Skeletal muscle cell (primary cell): Measurements from ENCODE around the gene PF4V1.
A peak's percentile ranks its signal among the peaks of the same experiment; 100 is the strongest.

Experiments
- DNase-seq: peaks from one replicate; pipeline ENCODE4 v3.0.0-alpha.2; 2010; ENCODE audit warnings: low read depth
- H3K4me3 ChIP-seq: 2 replicates; pipeline ENCODE4 v1.5.1; 2011; ENCODE audit warnings: low read depth, mild to moderate bottlenecking, control low read depth, low read length, moderate library complexity

PF4V1 gene

DNA sequence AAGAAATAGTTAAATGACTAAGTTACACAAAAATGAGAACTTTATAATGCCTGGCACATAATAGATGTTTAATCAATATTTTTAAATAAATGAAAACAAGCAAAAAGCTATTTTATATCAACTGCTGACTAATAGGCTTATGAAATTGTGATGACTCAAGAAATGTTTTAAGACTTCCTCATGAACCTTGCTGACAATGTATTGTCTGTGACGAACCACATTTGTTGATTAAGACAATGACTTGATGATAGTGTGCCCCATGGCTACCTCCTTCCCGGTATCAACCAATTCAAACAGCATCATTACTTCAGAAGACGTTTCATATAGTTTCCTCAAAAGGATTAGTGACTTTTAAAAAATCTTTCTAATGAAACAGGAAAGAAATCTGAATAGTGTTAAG, 8.8 kb upstream of the PF4V1 start:
- peak; percentile 66 for DNase-seq

DNA sequence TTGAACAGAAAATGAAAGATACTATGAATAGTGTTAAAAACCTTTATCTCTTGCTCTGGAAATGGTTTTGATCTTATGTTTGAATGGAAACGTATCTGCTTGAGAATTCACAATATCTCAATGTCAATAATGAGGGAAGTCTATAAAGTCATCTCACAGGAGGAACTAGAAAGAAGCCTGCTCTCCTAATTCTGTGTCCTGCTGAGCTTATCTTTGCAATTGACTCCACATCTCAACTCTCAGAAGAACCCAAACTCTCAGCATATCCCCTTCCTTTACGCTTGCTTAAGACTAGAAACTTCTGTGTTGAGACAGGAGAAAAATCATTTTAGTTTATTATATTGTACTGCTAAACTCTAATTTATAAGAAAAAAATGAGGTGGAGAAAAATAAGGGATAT, 8.3 kb upstream of the PF4V1 start:
- H3K4me3 ChIP-seq: no peak overlapping the region
- DNase-seq: no peak

More for the DNA sequence above, 8.8 kb upstream of the PF4V1 start:
- no peak overlapping the region for H3K4me3 ChIP-seq

DNA sequence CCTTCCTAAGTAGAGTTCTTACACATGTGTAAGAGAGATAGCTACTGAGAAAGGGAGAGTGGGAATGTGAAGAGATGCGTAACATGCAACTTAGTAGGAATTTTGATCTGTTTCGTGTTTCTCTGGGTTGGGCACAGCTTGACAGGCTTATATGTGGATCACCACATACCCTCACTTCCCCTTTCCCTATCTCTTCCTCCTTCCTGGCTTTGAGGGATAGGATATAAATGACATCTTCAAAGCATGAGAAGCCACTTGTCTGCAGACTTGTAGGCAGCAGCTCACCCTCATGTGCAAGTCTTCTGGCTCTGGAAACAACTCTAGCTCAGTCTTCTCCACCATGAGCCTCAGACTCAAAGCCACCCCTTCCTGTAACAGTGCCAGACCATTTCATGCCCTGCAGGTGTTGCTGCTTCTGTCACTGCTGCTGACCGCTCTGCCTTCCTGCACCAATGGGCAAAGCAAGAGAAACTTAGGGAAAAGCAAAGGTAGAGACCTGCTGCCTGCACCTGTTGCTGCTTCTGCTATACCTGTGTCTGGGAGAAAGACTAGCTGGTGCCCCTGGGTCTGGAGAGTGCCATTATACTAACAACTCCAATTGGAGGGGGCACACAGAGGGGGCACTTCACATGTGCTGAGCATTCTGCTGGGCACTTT, 5.4 kb upstream of the PF4V1 start:
- no peak for DNase-seq
- H3K4me3 ChIP-seq: no peak overlapping the region

DNA sequence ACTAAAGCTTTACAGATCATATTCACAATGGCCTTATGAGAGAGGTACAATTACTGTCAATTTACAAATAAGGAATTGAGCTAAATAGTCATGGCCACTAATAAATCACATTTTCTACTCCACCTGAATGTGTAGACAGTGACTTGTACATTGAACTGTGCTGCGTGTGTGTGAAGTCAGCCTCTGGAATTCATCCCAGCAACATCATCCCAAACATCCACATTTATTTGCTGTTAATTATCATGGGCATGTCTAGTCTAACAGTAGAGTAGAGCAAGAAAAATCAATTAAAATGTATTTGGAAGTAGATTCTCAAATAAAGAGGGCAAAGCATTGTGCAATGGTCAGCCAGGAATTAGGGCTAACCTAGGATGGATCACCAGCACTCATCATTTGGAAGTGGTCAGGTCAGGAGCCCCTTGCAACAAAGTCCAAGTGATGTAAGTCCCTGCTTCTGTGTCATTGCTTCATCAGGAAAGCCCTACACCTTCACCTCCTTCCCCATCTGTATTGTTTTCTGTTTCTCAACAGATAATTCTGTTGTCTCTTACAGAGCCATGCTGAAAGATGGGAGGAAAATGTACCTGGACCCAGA, 4.8 kb upstream of the PF4V1 start:
- DNase-seq: no peak
- no peak overlapping the region for H3K4me3 ChIP-seq

DNA sequence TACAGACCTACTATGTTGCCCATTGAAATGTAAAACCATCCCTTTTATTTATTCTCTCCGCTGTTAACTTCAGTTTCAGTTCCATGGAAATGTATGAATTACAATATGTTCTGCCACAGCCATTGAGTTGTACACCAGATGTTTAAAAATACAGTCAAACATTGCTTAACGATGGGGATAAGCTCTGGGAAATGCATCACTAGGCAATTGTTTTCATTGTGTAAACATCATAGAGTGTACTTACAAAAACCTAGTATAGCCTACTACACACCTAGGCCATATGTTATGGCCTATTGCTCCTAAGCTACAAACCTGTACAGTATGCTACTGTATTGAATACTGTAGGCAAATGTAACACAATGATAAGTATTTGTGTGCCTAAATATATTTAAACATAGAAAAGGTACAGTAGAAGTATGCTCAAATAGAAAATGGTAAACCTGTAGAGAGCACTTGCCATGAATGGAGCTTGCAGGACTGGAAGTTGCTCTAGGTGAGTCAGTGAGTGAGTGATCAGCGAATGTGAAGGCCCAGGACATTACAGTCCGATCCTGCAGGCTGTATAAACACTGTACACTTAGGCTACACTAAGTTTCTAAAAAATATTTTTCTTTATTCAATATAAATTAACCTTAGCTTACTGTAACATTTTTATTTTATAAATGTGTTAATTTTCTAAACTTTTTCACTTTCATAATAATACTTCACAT, 2.7 kb upstream of the PF4V1 start:
- H3K4me3 ChIP-seq: no peak overlapping the region
- no peak for DNase-seq

DNA sequence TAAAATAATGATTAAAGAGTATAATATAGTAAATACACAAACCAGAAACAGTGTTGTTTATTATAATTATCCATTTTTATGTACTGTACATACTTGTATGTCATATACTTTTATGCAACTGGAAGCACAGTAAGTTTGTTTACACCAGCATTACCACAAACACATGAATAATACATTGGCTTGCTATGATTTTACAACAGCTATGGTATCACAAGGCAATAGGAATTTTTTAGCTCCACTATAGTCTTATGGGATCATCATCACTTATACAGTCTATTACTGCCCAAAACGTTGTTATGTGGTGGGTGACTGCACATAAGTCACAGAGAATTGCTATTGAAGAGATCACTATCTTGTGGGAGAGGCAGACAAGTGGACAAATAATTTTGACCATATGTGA, 1.8 kb upstream of the PF4V1 start:
- H3K4me3 ChIP-seq: no peak overlapping the region
- DNase-seq: no peak

DNA sequence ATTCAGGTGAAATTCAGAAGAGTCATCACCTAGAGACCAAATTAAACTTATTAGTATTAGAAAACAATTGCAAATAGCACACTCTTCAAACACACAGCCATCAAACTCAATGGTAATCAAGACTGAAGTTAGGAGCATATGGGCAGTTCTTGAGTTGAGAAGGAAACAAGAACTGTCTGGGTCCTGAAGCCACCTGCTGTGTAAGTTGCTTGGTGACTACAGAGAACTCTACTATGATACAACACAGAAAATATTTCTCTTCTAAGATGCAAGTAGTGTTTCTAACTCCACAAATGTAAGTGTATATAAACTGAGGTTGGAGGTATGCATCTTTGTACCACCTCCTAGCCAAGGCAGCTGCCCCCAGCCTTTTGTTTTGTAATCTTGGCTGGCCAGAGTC, 325 bp upstream of the PF4V1 start:
- no peak overlapping the region for H3K4me3 ChIP-seq
- DNase-seq: no peak

DNA sequence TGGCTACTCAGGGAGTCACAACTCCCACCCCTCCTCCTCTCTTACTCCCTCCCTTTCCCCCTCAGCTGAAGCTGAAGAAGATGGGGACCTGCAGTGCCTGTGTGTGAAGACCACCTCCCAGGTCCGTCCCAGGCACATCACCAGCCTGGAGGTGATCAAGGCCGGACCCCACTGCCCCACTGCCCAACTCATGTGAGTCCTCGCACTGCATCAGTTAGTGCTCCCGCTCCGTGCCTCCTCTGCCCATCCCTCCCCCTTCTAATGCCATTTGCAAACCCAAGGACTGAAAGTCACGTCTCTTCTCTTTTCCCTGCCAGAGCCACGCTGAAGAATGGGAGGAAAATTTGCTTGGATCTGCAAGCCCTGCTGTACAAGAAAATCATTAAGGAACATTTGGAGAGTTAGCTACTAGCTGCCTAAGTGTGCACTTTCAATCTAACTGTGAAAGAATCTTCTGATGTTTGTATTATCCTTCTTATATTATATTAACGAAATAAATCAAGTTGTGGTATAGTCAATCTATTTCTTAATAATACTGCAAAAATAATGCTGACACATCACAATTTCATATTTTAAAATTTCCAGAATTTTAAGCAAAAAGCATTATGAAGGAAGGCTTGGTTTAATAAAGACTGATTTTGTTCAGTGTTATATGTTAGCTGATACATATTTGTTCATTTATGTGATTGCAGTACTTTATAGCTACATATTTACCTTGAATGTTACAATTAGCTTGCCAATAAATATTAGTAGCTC, 800 bp downstream of the PF4V1 start:
- H3K4me3 ChIP-seq: no peak overlapping the region

DNA sequence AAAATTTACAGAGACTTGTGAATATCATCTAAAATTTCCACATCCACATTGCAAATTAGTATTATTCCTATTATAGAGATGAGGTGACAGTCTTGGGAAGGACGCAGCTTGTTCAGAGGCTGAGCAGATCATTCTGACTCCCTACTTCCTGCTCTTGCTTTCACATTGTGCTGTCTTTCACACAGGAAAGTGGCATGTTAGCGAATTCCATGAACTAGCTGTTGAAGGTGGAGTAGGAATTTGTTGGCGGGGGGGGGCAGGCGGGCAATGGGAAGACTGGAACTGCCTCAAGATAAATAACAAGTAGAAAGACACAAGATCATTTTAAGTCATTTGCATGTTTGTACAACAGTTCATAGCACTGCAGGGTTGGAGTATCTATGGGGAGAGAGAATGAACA, 2.3 kb downstream of the PF4V1 start:
- no peak overlapping the region for H3K4me3 ChIP-seq
- DNase-seq: no peak

More for the DNA sequence above, 800 bp downstream of the PF4V1 start:
- no peak for DNase-seq

DNA sequence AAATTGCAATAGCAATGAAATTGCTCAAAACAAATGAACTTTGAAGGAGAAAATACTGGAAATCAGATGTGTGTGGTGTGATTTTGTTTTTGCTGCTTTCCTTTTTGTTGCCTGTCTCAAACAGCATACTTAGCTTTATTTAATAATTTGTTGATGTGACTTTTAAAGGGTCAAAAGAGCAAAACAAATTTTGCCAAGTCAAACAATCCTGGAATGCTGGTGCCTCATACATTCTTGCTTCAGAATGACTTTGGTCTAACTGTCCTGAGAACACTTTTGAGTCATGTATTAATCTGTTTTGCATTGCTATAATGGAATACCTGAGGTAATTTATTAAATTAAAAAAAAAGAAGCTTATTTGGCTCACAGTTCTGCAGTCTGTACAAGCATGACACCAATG, 3.4 kb downstream of the PF4V1 start:
- no peak overlapping the region for H3K4me3 ChIP-seq
- DNase-seq: peak; percentile 73

DNA sequence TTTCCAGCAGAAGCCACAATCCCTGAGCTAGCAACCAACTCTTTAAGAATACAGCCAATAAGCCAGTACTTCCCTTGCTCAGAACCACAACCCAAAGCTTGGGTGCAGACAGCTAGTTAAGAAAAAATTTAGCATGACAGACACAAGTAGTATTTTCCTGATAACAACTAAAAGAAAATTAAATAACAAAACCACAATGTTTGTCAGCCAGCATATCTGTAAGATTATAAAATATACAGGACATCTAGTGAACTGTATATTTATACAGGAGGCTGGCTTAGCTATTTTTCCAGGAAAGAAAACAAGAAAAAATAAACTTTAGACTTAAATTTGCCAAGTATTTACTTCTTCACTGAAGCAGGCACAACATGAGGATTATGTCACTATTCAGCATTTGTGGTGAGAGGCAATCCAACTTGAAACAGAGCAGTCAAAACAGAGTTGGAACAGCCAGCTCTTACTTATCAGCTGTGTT, 6.6 kb downstream of the PF4V1 start:
- H3K4me3 ChIP-seq: no peak overlapping the region
- no peak for DNase-seq

DNA sequence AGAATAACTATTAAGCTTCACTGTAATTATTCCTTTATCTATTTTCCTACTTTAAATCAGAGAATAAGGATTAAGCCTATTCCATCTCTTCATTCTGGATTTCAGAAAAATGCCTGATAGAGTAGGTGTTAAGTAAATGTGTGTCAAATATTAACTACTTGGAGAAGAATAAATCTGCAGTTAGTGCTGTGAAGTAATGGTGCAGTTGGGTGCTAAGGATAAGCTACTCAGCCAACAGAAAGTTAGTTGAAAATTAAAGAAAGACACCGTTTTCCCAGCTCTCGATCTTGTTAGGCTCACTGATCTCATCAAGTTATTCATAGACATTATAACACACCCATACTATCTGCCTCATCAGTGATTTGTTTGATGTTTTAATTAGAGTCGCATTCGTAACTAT, 7.1 kb downstream of the PF4V1 start:
- no peak overlapping the region for H3K4me3 ChIP-seq
- no peak for DNase-seq

DNA sequence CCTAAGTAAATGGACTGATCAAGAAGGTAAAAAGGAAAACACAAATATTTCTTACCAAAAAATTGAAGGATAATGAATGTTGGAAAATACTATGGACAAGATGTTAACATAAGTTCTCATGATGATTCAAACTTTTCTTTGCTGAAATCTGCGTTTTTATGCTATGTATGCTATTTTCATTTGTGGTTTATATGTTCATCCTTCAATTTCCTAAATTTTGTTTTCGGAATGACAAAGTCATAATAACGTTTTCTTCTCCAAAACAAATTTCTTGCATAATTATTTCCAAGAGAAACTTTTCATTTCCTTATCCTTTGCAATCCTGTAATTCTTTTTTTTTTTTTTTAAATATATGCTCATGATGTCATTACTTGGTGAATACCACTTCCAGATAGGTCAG, 7.8 kb downstream of the PF4V1 start:
- H3K4me3 ChIP-seq: no peak overlapping the region
- DNase-seq: no peak

DNA sequence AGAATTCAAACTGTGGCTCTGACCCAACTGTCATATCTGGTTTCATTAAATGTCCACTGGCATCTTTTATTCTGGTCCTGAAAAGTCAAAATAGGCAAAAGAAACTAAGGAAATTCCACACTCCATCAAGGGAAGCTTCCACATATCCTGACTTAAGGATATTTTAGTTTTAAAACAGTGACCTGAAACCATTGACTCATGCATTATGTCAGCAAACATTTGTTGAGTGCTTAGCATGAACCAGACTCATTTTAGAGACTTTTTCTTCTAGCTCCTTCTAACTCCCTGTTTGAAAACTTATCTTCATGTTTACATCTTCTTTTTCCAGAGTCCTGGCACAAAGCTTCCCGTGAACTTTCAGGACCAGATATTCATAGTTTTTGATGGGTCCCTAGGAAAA, 9.2 kb downstream of the PF4V1 start:
- no peak overlapping the region for H3K4me3 ChIP-seq
- no peak for DNase-seq

DNA sequence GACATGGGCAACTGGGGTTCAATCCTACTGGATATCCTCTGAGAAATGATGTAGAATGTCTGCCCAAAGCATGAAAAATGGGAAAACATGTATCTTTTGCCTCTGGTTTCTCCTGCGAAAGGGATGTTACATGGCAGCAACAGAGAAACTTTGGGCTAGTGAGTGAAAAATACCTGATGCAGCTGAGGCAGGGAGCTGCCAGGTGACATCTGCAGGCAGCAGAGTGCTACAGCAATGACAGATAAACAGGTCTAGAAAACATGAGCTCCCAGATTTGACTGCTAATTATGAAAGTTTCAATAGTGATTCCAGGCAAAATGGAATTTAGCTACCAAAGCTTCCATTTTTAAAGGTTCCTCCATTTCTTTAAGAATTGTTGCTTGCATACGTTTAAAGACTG, 11.3 kb downstream of the PF4V1 start:
- H3K4me3 ChIP-seq: no peak overlapping the region
- DNase-seq: no peak

DNA sequence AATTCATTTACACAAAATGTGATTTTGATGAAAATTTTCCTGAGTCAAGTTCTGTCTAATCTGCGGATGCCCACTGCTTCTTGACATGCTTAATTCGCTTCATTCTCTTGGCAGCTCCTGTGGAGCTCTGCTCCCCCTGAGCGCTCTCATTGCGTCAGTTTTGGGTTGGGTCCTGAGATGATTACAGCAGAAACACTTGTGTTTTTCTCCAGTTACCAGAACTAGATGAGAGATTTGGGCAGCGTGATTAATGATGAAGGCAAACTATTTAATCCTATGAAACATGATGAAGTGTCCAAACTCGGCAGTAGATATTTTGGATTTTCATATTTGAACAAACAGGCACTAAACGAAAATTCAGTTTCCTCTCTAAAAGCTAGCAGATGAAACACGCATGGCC, 11.9 kb downstream of the PF4V1 start:
- DNase-seq: no peak
- H3K4me3 ChIP-seq: no peak overlapping the region

DNA sequence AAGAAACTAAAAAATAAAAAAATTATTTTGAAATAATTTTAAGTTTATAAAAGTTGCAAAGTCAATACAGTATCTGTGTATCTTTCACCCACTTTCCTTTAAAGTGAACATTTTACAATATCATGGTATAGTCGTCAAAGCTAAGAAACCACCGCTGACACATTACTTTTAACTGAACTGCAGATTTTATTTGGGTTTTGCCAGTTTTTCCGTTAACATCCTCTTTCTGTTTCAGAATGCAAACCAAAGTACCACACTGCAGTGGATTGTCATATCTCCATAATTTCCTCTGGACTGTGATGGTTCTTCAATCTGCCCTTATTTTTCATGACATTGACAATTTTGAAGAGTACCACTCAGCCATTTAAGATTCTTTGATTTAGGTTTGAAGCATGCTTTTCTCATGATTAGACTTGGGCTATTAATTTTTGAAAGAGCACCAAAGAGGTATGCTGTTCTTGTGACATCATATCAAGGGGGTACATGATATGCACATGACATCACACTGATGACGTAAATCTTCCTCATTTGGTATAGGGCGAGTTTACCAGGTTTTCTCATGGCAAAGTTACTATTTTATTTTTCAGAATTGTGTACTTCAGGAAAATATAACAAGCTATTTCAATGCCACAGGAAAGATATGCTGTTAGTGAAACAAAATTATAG, 12.5 kb downstream of the PF4V1 start:
- DNase-seq: no peak

DNA sequence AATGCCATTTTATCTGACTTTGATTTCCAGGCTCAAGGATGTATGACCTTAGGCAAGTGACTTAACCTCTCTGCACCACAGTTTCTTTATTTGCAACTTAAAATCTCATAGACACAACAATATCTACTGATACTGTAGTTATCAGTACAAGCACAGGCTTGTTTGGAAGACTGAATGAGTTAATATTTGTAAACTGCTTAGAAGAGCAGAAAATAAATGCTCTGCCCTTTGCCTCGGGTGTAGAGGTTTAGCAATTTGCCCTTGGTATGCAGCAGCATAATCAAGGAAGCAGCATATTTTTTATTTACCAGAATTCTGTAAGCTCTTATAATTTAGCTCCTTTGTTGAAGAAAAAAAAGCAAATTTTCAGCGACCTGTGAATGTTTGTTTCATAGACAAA, 13.2 kb downstream of the PF4V1 start:
- no peak for DNase-seq
- no peak overlapping the region for H3K4me3 ChIP-seq

More for the DNA sequence above, 12.5 kb downstream of the PF4V1 start:
- H3K4me3 ChIP-seq: no peak overlapping the region

DNA sequence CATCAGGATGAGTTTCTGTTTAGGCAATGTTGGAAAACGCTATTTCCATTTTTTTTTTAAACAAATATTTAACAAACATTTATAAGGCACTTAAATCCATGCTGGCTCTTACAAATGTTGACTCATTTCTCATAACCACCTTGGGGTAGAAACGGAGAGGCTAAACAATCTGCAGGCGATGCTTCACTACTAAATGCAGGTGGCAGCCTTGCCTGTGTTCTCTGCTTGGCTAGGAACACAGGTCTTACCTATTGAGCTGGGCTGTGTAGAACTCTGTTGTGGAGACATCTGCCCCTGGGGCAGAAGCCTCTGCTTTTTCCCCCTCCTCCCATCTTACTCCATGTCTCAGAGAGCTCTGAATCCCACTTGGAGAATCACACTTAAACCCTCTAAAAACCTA, 14.7 kb downstream of the PF4V1 start:
- no peak overlapping the region for H3K4me3 ChIP-seq
- no peak for DNase-seq
